Karpas-422 (cell line): ENCODE measurements around the gene LRBA. TPM values are rescaled to one million over a fixed set of nuclear protein-coding genes. Genes with fewer than 3 reads are reported as not detected.

Experiments
- DNase-seq: peaks from one replicate; pipeline ENCODE4 v3.0.0-alpha.2; 2015
- H2AFZ ChIP-seq: fragments of 200-600 bp; sonication (generic); 2 replicates; pipeline ENCODE4 v1.6.1; 2014; ENCODE audit warnings: antibody characterized with exemption, low read length, mixed read lengths
- H3K27ac ChIP-seq: fragments of 200-600 bp; sonication (generic); 2 replicates; pipeline ENCODE4 v1.5.1; 2014; ENCODE audit warnings: mild to moderate bottlenecking, low read length, moderate library complexity
- H3K27me3 ChIP-seq: fragments of 200-600 bp; sonication (generic); 2 replicates; pipeline ENCODE4 v1.6.1; 2014; ENCODE audit warnings: low read length, mixed read lengths
- H3K36me3 ChIP-seq: fragments of 200-600 bp; sonication (generic); 2 replicates; pipeline ENCODE4 v1.6.1; 2014; ENCODE audit warnings: low read length, mixed read lengths; ENCODE audit not compliant: insufficient read depth
- H3K4me1 ChIP-seq: fragments of 200-600 bp; sonication (generic); 2 replicates; pipeline ENCODE4 v1.6.1; 2014; ENCODE audit warnings: mild to moderate bottlenecking, low read length, mixed read lengths
- H3K4me2 ChIP-seq: fragments of 200-600 bp; sonication (generic); 2 replicates; pipeline ENCODE4 v1.6.1; 2014; ENCODE audit warnings: low read length, low read depth, mild to moderate bottlenecking; ENCODE audit not compliant: poor library complexity, severe bottlenecking
- H3K4me3 ChIP-seq: fragments of 200-600 bp; sonication (generic); 2 replicates; pipeline ENCODE4 v1.5.1; 2014; ENCODE audit warnings: mild to moderate bottlenecking, antibody characterized with exemption, low read length, mixed read lengths
- H3K79me2 ChIP-seq: fragments of 200-600 bp; sonication (generic); 2 replicates; pipeline ENCODE4 v1.6.1; 2014; ENCODE audit warnings: mild to moderate bottlenecking, low read length, mixed read lengths
- H3K9ac ChIP-seq: fragments of 200-600 bp; sonication (generic); 2 replicates; pipeline ENCODE4 v1.6.0; 2014; ENCODE audit warnings: low read length
- H3K9me2 ChIP-seq: fragments of 200-600 bp; sonication (generic), shearing (Covaris generic); replicated peaks from 2 replicates; pipeline ENCODE4 v1.6.0; 2014; ENCODE audit warnings: mild to moderate bottlenecking, low read length, moderate library complexity; ENCODE audit not compliant: insufficient read depth
- H3K9me3 ChIP-seq: fragments of 300-700, 200-600 bp; sonication (generic); 2 replicates; pipeline ENCODE4 v1.6.1; 2014; ENCODE audit warnings: low read length, mixed read lengths
- H4K20me1 ChIP-seq: fragments of 200-600 bp; sonication (generic); 2 replicates; pipeline ENCODE4 v1.6.1; 2014; ENCODE audit warnings: mild to moderate bottlenecking, antibody characterized with exemption, low read length, low read depth; ENCODE audit not compliant: insufficient read depth
- total RNA-seq: library from RNA; depleted of rRNA; stranded (reverse); fragments of >200 nt; shearing (Covaris generic); gene quantifications from 2 replicates; pipeline ENCODE4 v1.2.3, GENCODE V29; 2014; ENCODE audit warnings: low replicate concordance

Gene LRBA
- total RNA-seq, 1 experiment from 2014 or later, result 131 TPM

GRCh38 chr4:150723727-150724411 lies 291.2 kb downstream of the LRBA start:
- no peaks in the 10 kb centered on the region for H3K4me1 ChIP-seq
- no peaks in the 10 kb centered on the region for H3K27me3 ChIP-seq
- no peak for DNase-seq
- H3K36me3 ChIP-seq, result peaks cover 7% of the 10 kb centered on the region; the same call in 1 of the 2 replicates
- H3K79me2 ChIP-seq, result peaks cover 13% of the 10 kb centered on the region; the same call in 1 of the 2 replicates
- H3K9me2 ChIP-seq, result no peaks in the 10 kb centered on the region
- H2AFZ ChIP-seq, result no peak overlapping the region
- H4K20me1 ChIP-seq, result no peaks in the 10 kb centered on the region
- no peak overlapping the region for H3K4me2 ChIP-seq
- H3K9ac ChIP-seq, result no peak overlapping the region
- H3K27ac ChIP-seq, result no peak overlapping the region
- peaks cover 3% of the 10 kb centered on the region; the same call in 1 of the 2 replicates for H3K9me3 ChIP-seq
- H3K4me3 ChIP-seq, result no peak overlapping the region

DNA sequence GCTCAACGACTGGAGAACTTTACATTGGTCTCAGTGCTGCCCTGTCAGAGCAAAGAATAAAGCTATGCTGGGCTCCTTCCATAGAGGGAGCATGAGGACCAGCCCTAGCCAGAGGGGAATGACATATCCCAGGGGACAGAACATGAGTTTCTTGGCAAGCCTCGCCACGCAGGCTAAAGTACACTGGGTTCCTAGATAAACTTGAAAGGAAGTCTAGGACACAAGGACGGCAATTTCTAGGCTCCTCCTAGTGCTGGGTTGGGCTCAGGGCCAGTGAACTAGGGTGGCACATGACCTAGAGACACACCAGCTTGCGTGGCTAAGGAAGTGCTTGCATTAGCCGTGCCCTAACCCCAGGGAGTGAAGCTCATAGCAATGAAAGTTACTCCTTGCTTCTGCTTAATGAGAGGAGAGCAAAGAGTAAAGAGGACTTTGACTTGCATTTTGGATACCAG lies 292.1 kb downstream of the LRBA start:
- no peaks in the 10 kb centered on the region for H3K27me3 ChIP-seq
- no peak overlapping the region for H3K4me3 ChIP-seq
- H2AFZ ChIP-seq, result no peak overlapping the region
- no peaks in the 10 kb centered on the region for H4K20me1 ChIP-seq
- H3K4me1 ChIP-seq, result no peaks in the 10 kb centered on the region
- peaks cover 7% of the 10 kb centered on the region; the same call in 1 of the 2 replicates for H3K36me3 ChIP-seq
- no peak overlapping the region for H3K9ac ChIP-seq
- H3K9me2 ChIP-seq, result no peaks in the 10 kb centered on the region
- H3K79me2 ChIP-seq, result peaks cover 13% of the 10 kb centered on the region; the same call in 1 of the 2 replicates
- no peak overlapping the region for H3K27ac ChIP-seq
- H3K4me2 ChIP-seq, result no peak overlapping the region
- DNase-seq, result no peak
- peaks cover 3% of the 10 kb centered on the region; the same call in 1 of the 2 replicates for H3K9me3 ChIP-seq

- no peaks in the 10 kb centered on the region for H3K36me3 ChIP-seq
- no peak for DNase-seq
- no peaks in the 10 kb centered on the region for H3K27me3 ChIP-seq
- H3K9me2 ChIP-seq, result no peaks in the 10 kb centered on the region
- H3K9me3 ChIP-seq, result no peaks in the 10 kb centered on the region; the same call in 1 of the 2 replicates
- no peak overlapping the region for H3K4me2 ChIP-seq
- no peaks in the 10 kb centered on the region for H4K20me1 ChIP-seq
- H3K4me1 ChIP-seq, result no peaks in the 10 kb centered on the region
- no peak overlapping the region for H2AFZ ChIP-seq
- H3K27ac ChIP-seq, result no peak overlapping the region
- H3K9ac ChIP-seq, result no peak overlapping the region
- H3K79me2 ChIP-seq, result peaks cover 10% of the 10 kb centered on the region; the same call in 1 of the 2 replicates
- no peak overlapping the region for H3K4me3 ChIP-seq
These were observed 294.0 kb downstream of the LRBA start for GRCh38 chr4:150720973-150721518.

GRCh38 chr4:150717952-150718351 lies 297.1 kb downstream of the LRBA start:
- H4K20me1 ChIP-seq, result no peaks in the 10 kb centered on the region
- no peaks in the 10 kb centered on the region for H3K4me1 ChIP-seq
- H3K36me3 ChIP-seq, result no peaks in the 10 kb centered on the region
- no peak overlapping the region for H3K4me3 ChIP-seq
- H3K27ac ChIP-seq, result no peak overlapping the region
- H3K9me2 ChIP-seq, result no peaks in the 10 kb centered on the region
- no peaks in the 10 kb centered on the region for H3K27me3 ChIP-seq
- H3K79me2 ChIP-seq, result peaks cover 9% of the 10 kb centered on the region; the same call in 1 of the 2 replicates
- H2AFZ ChIP-seq, result no peak overlapping the region
- H3K9ac ChIP-seq, result no peak overlapping the region
- H3K4me2 ChIP-seq, result no peak overlapping the region
- no peaks in the 10 kb centered on the region for H3K9me3 ChIP-seq
- DNase-seq, result no peak

GRCh38 chr4:150714462-150715438 lies 300.3 kb downstream of the LRBA start:
- no peak for DNase-seq
- Histone ChIP-seq H3K4me1 (no peaks in the 10 kb centered on the region), H4K20me1 (no peaks in the 10 kb centered on the region), H3K4me3 (no peak overlapping the region), H2AFZ (no peak overlapping the region), H3K9me2 (no peaks in the 10 kb centered on the region), H3K9me3 (no peaks in the 10 kb centered on the region), H3K27me3 (no peaks in the 10 kb centered on the region), H3K79me2 (peaks cover 7% of the 10 kb centered on the region; the same call in 1 of the 2 replicates), H3K36me3 (no peaks in the 10 kb centered on the region), H3K9ac (no peak overlapping the region), H3K27ac (no peak overlapping the region), H3K4me2 (no peak overlapping the region)

DNA sequence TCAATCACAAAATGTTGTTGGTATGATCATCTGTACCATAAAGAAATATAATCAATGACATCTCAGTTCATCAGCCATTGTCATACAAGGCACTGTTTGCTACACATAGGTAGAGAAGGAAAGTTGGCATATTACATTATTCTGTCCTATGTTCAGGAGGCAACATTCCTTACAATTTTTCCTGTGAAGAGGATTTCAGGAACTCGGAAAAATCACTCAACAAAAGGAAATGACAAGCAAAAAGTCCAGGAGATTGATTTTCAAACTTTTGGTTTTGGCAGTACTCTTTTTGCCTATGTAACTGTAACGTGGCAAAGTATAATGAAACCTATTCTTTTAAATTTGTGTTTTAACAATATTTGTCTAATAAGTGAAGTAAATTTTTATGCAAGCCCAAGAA lies 301.8 kb downstream of the LRBA start:
- no peak for DNase-seq
- Histone ChIP-seq H2AFZ (no peak overlapping the region), H3K4me1 (no peaks in the 10 kb centered on the region), H3K79me2 (0 out of 2 replicates have a peak, but pooled peaks cover 4% of the 10 kb centered on the region), H3K4me3 (no peak overlapping the region), H3K9ac (no peak overlapping the region), H3K27ac (no peak overlapping the region), H3K36me3 (no peaks in the 10 kb centered on the region), H4K20me1 (no peaks in the 10 kb centered on the region), H3K9me2 (no peaks in the 10 kb centered on the region), H3K4me2 (no peak overlapping the region), H3K9me3 (no peaks in the 10 kb centered on the region), H3K27me3 (no peaks in the 10 kb centered on the region)

DNA sequence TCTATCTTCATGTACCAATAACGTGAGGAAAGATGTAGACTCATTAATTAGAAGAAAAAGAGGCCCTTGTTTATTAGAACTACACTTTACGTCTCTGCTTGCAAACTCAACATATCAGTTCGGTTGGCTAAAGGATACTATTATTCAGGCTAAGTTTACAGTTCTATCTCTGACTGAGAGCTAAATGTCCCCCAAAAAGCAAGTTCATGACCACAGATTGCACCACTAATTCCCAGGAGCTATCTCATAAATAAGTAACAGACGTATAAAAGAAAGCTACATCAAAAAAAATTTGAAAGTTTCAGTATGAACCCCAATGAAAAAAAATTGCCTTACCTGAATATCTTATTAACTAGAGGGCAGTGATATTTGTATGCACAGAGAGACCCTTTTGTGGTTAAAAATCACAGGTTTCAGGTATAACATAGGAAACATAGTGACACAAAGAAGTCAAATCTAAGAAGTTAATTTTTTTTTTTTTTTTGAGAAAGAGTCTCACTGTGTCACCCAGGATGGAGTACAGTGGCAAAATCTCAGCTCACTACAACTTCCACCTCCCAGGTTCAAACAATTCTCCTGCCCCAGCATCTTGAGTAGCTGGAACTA lies 304.2 kb downstream of the LRBA start:
- H3K9ac ChIP-seq, result no peak overlapping the region
- no peak overlapping the region for H2AFZ ChIP-seq
- peaks cover 13% of the 10 kb centered on the region; the same call in 1 of the 2 replicates for H3K79me2 ChIP-seq
- H3K27ac ChIP-seq, result no peak overlapping the region
- no peaks in the 10 kb centered on the region for H4K20me1 ChIP-seq
- H3K4me2 ChIP-seq, result no peak overlapping the region
- no peaks in the 10 kb centered on the region for H3K9me3 ChIP-seq
- H3K4me1 ChIP-seq, result no peaks in the 10 kb centered on the region
- H3K9me2 ChIP-seq, result no peaks in the 10 kb centered on the region
- no peaks in the 10 kb centered on the region for H3K27me3 ChIP-seq
- no peak overlapping the region for H3K4me3 ChIP-seq
- H3K36me3 ChIP-seq, result no peaks in the 10 kb centered on the region
- no peak for DNase-seq
